Measurements from ENCODE around the gene STAB2.

Gene STAB2, protein sequence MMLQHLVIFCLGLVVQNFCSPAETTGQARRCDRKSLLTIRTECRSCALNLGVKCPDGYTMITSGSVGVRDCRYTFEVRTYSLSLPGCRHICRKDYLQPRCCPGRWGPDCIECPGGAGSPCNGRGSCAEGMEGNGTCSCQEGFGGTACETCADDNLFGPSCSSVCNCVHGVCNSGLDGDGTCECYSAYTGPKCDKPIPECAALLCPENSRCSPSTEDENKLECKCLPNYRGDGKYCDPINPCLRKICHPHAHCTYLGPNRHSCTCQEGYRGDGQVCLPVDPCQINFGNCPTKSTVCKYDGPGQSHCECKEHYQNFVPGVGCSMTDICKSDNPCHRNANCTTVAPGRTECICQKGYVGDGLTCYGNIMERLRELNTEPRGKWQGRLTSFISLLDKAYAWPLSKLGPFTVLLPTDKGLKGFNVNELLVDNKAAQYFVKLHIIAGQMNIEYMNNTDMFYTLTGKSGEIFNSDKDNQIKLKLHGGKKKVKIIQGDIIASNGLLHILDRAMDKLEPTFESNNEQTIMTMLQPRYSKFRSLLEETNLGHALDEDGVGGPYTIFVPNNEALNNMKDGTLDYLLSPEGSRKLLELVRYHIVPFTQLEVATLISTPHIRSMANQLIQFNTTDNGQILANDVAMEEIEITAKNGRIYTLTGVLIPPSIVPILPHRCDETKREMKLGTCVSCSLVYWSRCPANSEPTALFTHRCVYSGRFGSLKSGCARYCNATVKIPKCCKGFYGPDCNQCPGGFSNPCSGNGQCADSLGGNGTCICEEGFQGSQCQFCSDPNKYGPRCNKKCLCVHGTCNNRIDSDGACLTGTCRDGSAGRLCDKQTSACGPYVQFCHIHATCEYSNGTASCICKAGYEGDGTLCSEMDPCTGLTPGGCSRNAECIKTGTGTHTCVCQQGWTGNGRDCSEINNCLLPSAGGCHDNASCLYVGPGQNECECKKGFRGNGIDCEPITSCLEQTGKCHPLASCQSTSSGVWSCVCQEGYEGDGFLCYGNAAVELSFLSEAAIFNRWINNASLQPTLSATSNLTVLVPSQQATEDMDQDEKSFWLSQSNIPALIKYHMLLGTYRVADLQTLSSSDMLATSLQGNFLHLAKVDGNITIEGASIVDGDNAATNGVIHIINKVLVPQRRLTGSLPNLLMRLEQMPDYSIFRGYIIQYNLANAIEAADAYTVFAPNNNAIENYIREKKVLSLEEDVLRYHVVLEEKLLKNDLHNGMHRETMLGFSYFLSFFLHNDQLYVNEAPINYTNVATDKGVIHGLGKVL (N-terminal part only)

DNA sequence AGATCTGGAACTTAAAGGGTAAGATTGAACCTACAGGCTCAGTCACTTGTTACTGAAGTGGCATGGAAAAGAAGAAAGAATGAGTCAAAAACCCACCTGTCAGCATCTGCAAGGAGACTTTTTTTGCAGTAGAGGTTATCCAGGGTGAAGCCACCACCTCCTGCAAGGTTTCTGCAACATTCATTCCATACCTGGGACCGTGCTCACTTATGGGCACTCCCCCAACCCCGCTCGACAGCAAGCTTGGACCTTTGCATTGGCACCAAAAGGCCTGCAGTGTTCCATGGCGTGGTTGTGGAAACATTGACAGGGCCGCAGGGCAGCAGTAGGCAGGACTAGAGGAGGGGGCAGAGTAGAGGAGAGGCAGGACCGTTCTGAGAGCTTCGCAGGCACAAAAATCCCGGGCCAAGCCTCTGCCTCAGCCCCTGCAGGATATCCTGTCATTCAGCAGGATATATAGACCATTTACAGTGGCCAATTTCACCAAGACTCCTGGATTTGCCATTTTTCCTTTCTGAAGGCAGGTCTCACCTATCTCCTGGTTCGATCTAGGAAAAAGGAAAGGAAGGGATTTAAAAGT is at the start of gene STAB2:
Gene STAB2 (plus strand): TSS at position 483 of the 580 bp plus-strand sequence. CDS start 204 bp downstream, outside the sequence.
- no peak for DNase-seq

DNA sequence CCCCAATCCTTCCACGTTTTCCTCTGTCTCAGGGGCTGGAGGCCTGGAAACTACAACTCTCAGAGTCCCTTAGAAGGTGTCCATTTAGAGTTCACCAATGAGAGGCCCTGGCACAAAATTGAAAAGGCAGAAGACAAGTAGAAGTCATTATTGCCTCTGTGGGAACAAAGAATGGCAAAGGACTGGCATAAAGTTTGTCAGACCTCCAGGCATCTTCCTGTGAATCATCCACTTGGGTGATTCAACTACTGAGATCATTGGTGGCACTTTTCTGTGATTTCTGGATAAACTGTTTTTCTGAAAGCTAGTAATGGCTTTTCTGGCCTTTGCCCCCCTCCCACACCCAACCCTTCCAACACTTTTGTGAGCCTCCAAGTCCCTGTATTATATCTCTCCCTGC is 48.7 kb upstream of the STAB2 start:
- no peak for DNase-seq

DNA sequence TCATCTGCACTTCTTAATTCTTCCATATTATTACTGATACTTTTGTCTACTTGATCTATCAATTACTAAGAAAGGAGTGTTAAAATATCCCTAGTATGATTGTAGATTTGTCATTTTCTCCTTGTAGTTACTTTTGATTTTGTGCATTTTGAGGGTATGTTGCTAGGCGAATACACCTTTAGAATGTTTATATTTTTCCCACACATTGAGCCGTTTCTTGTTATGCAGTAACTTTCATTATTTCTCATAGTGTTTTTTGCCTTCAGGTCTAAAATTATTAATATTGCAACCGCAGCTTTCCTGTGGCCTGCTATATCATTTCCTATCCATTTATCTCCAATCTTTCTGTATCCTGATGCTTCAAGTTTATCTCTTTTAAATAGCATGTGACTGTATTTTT is 46.8 kb upstream of the STAB2 start:
- no peak for DNase-seq

- no peak for DNase-seq
Measured at GRCh38 chr12:103542078-103542477, 45.0 kb upstream of the STAB2 start.

DNA sequence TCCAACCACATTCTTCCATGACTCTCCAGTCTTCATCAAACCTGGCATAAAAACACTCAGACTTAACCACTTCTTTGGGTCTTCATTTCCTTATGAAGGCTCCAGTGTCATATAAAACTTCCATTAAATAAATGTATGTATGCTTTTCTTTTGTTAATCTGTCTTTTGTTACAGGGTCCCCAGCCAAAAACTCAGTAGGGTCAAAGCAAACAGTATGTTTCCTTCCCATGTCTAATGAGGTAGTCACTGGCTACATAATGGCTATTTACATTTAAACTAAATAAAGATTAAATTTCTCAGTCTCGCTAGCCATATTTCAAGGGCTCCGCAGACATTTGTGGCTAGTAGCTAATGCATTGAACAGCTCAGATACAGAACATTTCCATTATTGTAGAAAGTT is 40.1 kb upstream of the STAB2 start:
- DNase-seq, result no peak

DNA sequence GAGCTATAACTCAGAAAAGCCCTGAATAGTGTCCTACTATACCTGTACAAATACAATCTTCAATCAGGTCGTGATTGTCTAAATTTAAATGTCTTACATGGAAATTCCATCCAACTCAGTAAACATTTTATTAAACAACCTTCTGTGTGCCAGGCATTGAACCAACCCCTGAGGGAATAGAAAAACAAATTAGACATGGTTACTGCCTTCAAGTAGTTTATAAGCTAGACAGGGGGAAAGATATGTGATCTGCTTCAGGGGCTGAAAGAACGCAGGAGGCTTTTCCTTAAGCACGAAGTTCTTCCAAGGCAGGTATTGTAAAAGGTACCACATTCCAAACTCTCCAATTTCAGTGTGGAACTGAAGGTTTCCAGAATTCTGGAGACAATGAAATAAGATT is 39.7 kb upstream of the STAB2 start:
- no peak for DNase-seq

DNA sequence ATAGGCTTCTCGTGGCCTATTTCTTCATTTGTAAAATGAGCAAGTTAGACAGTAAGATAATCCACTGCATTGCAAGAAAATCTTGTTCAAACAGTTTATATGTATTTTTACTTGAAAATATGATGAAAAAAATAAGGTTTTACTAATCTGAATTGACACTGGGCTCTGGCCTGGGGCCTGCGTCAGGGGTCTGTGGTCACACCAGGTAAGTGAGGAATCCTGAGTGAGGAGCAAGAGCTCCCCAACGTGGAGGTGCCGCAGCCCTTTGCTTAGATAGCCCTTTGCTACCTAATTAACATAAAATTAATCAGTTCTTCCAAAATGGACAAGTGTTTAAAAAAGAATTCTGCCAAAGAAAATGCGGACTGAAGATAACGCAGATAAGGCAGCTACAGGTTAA is 39.1 kb upstream of the STAB2 start:
- no peak for DNase-seq

- peak; percentile 42 to 74 for DNase-seq
Measured at GRCh38 chr12:103548622-103549601, 38.2 kb upstream of the STAB2 start.

DNA sequence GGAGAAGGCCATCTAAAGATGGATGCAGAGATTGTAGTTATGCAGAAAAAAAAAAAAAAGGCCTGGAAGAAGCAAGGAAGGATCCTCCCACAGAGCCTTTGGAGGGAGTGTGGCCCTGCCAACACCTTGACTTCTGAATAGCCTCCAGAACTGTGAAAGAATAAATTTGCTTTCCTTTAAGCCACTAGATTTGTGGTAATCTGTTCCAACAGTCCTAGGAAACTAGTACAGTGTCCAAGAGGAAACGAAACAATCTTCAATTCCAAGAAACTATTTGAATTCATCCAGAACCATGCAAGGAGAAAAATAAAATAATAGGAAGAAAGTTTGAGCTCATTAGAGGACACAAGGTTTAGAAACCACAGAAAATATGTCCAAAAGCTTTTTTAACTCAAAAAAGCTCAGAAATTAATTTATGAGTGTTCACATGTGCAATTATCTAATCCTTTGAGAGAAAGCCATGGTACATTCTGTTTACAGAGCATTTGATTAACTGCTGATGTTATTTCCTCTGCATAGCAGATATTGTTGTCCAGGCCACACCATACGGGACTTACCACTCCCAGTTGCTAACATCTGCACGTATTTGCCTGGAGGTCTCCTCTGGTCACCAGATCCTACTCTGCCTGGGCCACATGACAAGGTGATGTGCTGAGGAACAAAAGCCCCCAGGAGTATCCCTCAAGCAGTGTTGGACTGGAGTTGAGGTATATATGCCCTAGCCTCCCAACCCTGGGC is 30.0 kb upstream of the STAB2 start:
- DNase-seq, result no peak

- DNase-seq, result no peak
Measured at GRCh38 chr12:103557628-103558010, 29.5 kb upstream of the STAB2 start.

- DNase-seq, result no peak
Measured at GRCh38 chr12:103558879-103559278, 28.2 kb upstream of the STAB2 start.

DNA sequence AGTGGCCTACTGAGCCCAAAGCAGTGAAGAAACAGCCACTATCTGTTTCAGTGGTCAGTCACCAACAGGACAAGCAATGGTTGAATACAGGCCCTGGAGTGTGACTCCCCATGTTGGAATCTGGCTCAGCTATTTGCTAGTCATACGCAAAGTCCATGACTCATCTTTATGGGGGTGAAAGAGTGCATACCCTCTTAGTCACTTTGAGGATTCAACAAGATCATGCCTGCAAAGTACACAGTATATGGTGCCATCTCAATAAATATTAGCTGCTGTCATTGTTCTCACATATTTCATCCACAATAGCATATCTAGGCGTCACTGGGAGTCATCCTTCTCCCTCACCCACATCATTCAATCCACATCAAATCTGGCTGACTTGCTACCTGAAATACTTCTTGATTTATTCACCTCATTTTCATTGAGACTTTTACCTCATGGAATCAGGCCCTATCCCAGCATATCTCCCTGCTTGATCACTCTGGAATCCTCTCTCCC is 26.4 kb upstream of the STAB2 start:
- DNase-seq, result no peak

DNA sequence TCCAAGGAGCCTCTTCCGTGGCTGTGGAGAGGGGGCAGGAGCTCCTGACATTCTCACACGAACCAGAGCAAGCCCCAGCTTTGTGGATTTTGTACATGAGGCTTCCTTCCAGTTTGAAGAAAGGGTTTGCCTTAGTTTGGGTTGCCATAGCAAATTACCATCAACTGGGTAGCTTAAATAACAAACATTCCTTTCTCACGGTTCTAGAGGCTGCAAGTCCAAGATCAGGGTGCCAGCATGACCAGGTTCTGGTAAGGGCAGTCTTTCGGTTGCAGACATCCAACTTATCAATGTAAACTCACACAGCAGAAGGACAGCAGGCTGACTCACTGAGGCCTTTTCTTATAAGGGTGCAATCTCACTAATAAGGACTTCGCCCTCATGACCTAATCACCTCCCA is 25.9 kb upstream of the STAB2 start:
- DNase-seq, result no peak

- DNase-seq, result no peak
Measured at GRCh38 chr12:103566398-103566797, 20.7 kb upstream of the STAB2 start.

GRCh38 chr12:103569278-103569677 is 17.8 kb upstream of the STAB2 start:
- DNase-seq, result no peak

GRCh38 chr12:103571286-103571685 is 15.8 kb upstream of the STAB2 start:
- no peak for DNase-seq

GRCh38 chr12:103572312-103573045 is 14.6 kb upstream of the STAB2 start:
- no peak for DNase-seq

- DNase-seq, result no peak
Measured at GRCh38 chr12:103573185-103573584, 13.9 kb upstream of the STAB2 start.

GRCh38 chr12:103578926-103579325 is 8.1 kb upstream of the STAB2 start:
- no peak for DNase-seq

GRCh38 chr12:103580026-103580425 is 7.0 kb upstream of the STAB2 start:
- no peak for DNase-seq

All from inflammatory macrophage treated with lipopolysaccharide for 1 hour (primary cell).